Measurements from ENCODE around the gene MSLN. TPM values are rescaled to one million over a fixed set of nuclear protein-coding genes. Genes with fewer than 3 reads are reported as not detected.

MSLN gene
- total RNA-seq, 1 experiment from 2014 or later: 0.73 TPM

- H3K36me3 ChIP-seq (ENCODE audit: low read depth, low read length): no peaks in the 10 kb centered on the region
- ATAC-seq: no peak; the same call in 1 of the 2 replicates
- ChIA-PET CTCF (no interaction called here), POLR2A (ENCODE audit: unreplicated experiment) (no interaction called here)
- TF ChIP-seq EZH2 (IDR thresholded peaks at IDR 0.05; ENCODE audit: low read length, unreplicated experiment): no peak
- no peak for TF ChIP-seq EZH2phosphoT487 (IDR thresholded peaks at IDR 0.05; ENCODE audit: borderline replicate concordance, low read length)
- TF ChIP-seq CTCF (conservative IDR thresholded peaks at IDR 0.05; ENCODE audit: low read depth, low read length): no peak
- H3K9me2 ChIP-seq (replicated peaks; ENCODE audit: low read length): no peaks in the 10 kb centered on the region
- no peaks in the 10 kb centered on the region for H4K20me1 ChIP-seq (ENCODE audit: low read length)
- H3K4me1 ChIP-seq (ENCODE audit: insufficient read depth, low read length): peaks cover 13% of the 10 kb centered on the region
- no TSS peak for BruUV-seq (replicated peaks)
- no peak overlapping the region for H3K9ac ChIP-seq (ENCODE audit: low read length)
- H3K27me3 ChIP-seq (ENCODE audit: low read length): no peaks in the 10 kb centered on the region
- intact Hi-C loops (cut with micrococcal nuclease): loop anchor here (5.0 to 10.0 kb wide), 2 partner anchors 41 to 69 kb away; partner anchors contain the start of genes CIAO3 and METRN
- peaks cover 21% of the 10 kb centered on the region for H3K79me2 ChIP-seq (ENCODE audit: low read length)
- H3F3A ChIP-seq (ENCODE audit: low read length, unreplicated experiment): no peaks in the 10 kb centered on the region
- no peaks in the 10 kb centered on the region for H3K9me3 ChIP-seq (ENCODE audit: low read length)
- peak overlapping the region; percentile 38; the same call in 1 of the 2 replicates for H3K4me3 ChIP-seq (ENCODE audit: low read length)
- DNase-seq: no peak
- H3K27ac ChIP-seq (ENCODE audit: low read length): no peak overlapping the region
- peak overlapping the region; percentile 74 for H3K4me2 ChIP-seq (ENCODE audit: low read length)
- no peak overlapping the region for H2AFZ ChIP-seq (ENCODE audit: low read length)
Measured at GRCh38 chr16:783404-784161, 23.0 kb downstream of the MSLN start.

DNA sequence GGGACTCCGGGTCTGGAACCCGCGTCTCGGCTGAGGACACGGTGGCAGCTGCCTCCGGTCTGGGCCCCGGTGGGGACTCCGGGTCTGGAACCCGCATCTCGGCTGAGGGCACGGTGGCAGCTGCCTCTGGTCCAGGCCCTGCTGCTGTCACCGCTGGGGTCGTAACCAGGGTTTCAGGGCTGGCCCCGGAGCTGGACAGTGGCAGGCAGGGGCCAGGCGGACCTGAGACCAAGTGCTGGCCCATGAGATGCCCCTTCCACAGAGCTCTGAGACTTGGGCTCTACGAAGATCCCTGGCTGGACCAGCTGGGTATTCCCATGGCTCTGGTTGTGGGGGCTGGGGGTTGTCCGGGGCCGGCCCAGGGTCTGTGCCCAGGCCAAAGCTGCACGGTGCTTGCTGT is 23.9 kb downstream of the MSLN start:
- Histone ChIP-seq H3K4me1 (ENCODE audit: insufficient read depth, low read length) (peaks cover 16% of the 10 kb centered on the region), H3K4me3 (ENCODE audit: low read length) (no peak overlapping the region), H3K27me3 (ENCODE audit: low read length) (no peaks in the 10 kb centered on the region), H4K20me1 (ENCODE audit: low read length) (no peaks in the 10 kb centered on the region), H3F3A (ENCODE audit: low read length, unreplicated experiment) (no peaks in the 10 kb centered on the region), H2AFZ (ENCODE audit: low read length) (no peak overlapping the region), H3K9me3 (ENCODE audit: low read length) (no peaks in the 10 kb centered on the region), H3K4me2 (ENCODE audit: low read length) (no peak overlapping the region), H3K79me2 (ENCODE audit: low read length) (peaks cover 30% of the 10 kb centered on the region), H3K36me3 (ENCODE audit: low read depth, low read length) (no peaks in the 10 kb centered on the region), H3K27ac (ENCODE audit: low read length) (no peak overlapping the region), H3K9ac (ENCODE audit: low read length) (no peak overlapping the region), H3K9me2 (replicated peaks; ENCODE audit: low read length) (no peaks in the 10 kb centered on the region)
- BruUV-seq (replicated peaks): no TSS peak
- ATAC-seq (no peak), DNase-seq (no peak)
- POLR2A ChIA-PET (ENCODE audit: unreplicated experiment): no interaction called here
- TF ChIP-seq EZH2 (IDR thresholded peaks at IDR 0.05; ENCODE audit: low read length, unreplicated experiment) (no peak), CTCF (conservative IDR thresholded peaks at IDR 0.05; ENCODE audit: low read depth, low read length) (no peak)
- intact Hi-C loops (cut with micrococcal nuclease): loop anchor here (5.0 to 10.0 kb wide), 2 partner anchors 42 to 70 kb away; partner anchors contain the start of genes CIAO3 and METRN
- CTCF ChIA-PET: no interaction called here

Data from PC-3 (cell line).